Fibroblast of skin of back (primary cell): Measurements from ENCODE around the gene AGL.
"Not testable (repeated sequence)": the region's sequence is repeated elsewhere in the genome, so short reads cannot be mapped to it uniquely, and the experiment has no call there.

Source experiments
- DNase-seq: peaks from one replicate; pipeline ENCODE4 v3.0.0-alpha.2; 2013

Gene AGL

DNA sequence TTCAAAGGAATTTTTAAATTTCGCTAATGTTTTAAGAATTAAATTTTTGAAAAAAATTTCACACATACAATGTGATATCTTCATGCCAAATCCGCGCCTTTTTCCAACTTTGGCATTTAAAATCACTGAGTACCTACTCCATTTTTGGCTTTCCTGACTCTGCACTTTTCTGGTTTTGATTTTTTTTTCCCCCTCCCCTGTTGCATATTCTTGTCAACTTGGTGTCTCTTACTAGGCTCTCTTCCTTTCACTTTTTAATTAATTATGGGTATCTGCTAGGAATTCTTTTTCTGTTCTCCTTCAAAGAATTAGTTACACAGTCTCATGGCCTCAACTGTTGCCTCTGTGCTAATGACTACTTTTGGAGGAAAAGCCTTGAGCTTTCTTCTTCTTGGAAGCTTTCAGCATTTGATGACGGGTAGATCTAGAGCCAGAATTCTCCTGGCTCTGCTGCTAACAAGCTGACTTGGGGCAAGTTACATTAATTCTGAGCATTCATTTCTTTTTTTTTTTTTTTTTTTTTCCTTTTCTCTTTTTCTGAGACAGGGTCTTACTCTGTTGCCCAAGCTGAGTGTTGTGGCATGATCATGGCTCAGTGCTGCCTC, 1.8 kb downstream of the AGL start:
- DNase-seq: no peak

GRCh38 chr1:99852648-99853047, 2.5 kb downstream of the AGL start:
- DNase-seq: no peak

GRCh38 chr1:99855914-99856450, 5.8 kb downstream of the AGL start:
- DNase-seq: peak; percentile 21

DNA sequence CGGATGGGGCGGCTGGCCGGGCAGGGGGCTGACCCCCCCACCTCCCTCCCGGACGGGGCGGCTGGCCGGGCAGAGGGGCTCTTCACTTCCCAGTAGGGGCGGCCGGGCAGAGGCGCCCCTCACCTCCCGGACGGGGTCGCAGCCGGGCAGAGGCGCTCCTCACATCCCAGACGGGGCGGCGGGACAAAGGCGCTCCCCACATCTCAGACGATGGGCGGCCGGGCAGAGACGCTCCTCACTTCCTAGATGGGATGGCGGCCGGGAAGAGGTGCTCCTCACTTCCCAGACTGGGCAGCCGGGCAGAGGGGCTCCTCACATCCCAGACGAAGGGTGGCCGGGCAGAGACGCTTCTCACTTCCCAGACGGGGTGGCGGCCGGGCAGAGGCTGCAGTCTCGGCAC, 6.9 kb downstream of the AGL start:
- not testable (repeated sequence) for DNase-seq

GRCh38 chr1:99858286-99858685, 8.1 kb downstream of the AGL start:
- DNase-seq: no peak

DNA sequence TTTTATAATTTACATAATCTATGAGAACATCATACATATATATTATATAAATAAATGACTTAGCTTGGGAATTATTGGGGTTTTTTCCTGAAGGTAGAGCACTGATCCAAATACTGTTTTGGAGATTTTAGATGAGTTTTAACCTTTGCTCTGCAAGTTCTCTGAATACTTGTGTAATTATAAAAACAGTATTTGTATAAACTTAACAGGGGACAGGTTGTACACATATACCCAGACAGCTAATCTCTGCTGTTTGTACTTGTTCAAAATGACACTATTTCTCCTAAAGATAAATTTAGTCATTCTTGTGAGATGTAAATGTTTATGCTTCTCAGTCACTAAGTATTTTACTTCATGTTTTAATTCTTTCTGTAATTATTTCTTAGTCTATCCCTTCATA, 8.7 kb downstream of the AGL start:
- DNase-seq: no peak

- DNase-seq: no peak
Observed at GRCh38 chr1:99860703-99861102, 10.5 kb downstream of the AGL start.

DNA sequence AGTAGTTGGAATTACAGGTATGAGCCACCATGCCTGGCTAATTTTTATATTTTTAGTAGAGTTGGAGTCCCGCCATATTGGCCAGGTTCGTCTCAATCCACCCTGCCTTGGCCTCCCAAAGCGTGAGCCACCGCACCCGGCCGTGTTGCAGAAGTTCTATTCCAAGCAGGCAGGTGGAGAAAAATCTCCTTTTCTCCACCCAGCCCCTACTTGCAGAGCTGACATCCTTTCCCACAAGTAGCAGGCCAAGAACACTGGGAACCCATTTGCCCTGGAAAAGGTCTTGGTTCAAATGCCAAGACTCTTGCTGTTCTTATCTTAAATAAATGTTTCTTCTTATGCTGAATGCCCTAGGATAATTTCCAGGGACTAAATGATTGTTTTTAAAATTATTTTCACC, 17.5 kb downstream of the AGL start:
- no peak for DNase-seq

DNA sequence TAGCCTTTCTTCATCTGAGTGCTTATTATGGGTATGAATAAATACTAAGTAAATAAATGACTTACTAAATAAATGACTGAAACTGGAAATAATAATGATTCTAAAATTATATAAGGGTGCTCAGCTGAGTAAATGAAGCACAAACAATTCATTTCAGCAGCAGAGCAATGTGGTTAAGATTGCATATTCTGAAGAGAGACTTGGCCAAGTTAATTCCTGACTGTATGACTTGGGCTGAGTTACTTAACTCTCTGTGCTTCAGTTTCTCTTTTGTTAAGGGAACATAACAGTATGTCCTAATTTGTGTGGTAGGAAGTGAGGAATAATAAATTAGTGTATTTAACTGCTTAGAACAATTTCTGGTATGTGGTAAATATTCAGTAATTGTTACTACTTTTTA, 19.1 kb downstream of the AGL start:
- DNase-seq: no peak

DNA sequence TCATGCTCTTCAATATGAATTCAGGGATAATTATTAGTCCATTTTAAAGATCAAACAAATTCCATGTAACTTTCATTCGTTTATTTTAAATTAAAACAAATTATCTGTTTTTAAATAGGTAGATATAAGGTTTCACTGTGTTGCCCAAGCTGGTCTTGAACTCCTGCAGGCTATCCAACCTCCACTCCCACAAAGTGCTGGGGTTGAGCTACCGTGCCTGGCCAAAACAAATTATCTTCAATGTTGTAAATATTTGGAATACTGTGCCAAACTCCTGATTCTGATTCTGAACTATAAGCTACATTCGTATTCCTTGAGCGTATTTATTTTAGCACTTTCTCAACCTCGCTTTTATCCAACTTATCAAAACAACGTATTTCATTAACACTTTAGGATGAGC, 19.6 kb downstream of the AGL start:
- no peak for DNase-seq

- no peak for DNase-seq
Observed at GRCh38 chr1:99872063-99872462, 21.9 kb downstream of the AGL start.

DNA sequence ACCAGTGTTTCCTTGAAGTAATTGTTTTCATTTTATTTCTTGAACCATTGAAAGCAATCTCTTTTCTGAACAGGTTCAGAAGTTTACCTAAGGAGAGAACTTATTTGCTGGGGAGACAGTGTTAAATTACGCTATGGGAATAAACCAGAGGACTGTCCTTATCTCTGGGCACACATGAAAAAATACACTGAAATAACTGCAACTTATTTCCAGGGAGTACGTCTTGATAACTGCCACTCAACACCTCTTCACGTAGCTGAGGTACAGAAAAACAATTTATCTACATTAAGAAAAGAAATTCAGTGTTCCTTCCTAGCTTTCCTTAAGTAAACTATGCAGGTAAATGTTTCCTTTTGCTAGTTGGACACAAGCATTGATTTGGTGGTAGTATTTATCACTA, 27.4 kb downstream of the AGL start:
- DNase-seq: no peak

DNA sequence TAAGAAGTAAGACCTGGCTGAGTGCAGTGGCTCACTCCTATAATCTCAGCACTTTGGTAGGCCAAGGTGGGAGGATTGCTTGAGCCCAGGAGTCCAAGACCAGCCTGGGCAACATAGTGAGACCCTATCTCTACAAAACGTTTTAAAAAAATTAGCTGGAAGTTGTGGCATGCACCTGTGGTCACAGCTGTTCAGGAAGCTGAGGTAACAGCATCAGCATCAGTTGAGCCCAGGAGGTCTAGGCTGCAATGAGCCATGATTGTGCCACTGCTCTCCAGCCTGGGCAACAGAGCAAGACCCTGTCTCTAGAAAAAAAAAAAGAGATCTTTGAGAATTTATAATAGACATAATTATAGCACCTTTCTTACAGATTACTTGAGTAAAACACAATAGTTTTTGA, 36.0 kb downstream of the AGL start:
- DNase-seq: no peak

- no peak for DNase-seq
Observed at GRCh38 chr1:99886841-99887240, 36.7 kb downstream of the AGL start.

DNA sequence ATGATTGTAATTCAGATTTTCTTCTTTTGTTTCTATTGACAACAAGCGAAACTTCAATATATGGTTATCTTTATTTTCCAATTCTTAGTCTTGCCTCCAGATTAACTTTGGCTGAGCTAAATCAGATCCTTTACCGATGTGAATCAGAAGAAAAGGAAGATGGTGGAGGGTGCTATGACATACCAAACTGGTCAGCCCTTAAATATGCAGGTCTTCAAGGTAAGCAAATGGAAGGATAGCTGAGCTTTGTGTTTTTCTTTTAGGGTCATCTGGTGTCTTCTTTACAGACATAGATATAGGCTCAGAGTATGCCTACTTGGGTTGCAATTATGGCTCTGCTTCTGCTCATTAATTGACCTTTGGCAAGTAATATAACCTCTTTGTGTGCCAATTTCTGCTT, 37.7 kb downstream of the AGL start:
- no peak for DNase-seq

GRCh38 chr1:99891997-99892396, 41.8 kb downstream of the AGL start:
- DNase-seq: no peak

DNA sequence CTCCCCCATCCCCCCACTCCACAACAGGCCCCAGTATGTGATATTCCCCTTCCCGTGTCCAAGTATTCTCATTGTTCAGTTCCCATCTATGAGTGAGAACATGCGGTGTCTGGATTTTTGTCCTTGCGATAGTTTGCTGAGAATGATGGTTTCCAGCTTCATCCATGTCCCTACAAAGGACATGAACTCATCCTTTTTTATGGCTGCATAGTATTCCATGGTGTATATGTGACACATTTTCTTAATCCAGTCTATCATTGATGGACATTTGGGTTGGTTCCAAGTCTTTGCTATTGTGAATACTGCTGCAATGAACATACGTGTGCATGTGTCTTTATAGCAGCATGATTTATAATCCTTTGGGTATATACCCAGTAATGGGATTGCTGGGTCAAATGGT, 53.1 kb downstream of the AGL start:
- not testable (repeated sequence) for DNase-seq

DNA sequence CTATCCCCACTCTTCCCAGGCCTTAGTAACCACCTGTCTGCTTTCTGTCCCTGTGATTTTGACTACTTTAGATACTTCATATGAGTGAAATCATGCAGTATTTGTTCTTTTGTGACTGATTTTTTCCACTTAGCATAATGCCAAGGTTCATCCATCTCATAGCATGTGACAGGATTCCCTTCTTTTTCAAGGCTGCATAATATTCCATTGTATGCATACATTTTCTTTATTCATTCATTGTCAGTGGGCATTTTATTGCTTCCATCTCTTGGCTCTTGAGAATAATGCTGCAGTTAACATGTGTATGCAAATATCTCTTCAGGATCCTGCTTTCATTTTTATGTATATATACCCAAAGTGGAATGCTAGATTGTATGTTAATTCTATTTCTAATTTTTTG, 56.4 kb downstream of the AGL start:
- DNase-seq: no peak

DNA sequence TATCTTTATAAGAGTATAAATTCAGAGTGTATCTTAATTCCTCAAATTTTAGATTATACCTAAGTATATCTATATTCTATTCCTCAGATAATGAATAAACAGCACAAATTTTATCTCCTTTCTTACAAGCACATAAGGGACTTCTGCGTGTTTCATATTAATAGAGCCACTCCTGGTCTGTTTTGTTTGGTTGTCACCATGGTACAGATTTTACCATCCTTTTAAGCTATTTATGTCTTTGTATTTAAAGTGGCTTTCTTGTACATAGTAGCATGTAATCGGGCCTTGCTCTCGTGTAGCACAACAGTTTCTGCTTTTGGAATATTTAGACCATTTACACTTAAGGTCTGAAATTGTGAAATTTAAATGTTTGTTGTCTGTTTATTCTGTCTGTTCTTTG, 67.1 kb downstream of the AGL start:
- no peak for DNase-seq

GRCh38 chr1:99919220-99919619, 69.1 kb downstream of the AGL start:
- no peak for DNase-seq

DNA sequence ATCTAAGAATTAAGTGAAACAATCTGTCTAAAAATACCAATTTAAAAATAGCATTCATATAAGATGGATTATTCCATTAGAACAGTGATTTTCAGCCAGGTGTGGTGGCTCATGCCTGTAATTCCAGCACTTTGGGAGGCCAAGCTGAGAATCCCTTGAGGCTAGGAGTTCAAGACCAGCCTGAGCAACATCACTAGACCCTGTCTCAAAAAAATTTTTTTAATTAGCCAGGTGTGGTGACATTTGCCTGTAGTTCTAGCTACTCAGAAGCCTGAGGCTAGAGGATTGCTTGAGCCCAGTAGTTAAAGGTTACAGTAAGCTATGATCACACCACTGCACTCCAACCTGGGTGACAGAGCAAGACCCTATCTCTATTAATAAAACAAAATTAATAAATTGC, 84.6 kb downstream of the AGL start:
- DNase-seq: no peak

DNA sequence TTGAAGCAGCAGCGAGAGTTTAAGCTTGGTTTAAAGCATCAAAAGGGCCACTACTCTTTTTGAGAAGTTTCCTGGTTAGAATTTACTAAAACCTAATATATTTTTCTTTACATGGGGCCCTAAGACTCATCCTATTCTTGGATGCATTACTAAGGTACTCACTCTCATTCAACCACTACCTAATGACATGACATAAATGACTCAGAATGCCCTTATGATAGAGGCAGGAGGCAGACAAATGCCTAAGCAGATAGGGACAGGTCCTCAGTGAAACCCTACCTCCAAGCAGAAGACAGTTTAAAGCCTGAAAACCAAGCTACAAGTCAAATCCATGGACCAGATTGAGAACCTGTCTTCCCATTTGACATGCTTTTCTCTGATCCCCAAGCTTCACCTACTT, 85.4 kb downstream of the AGL start:
- DNase-seq: no peak

GRCh38 chr1:99936071-99936470, 85.9 kb downstream of the AGL start:
- no peak for DNase-seq

- no peak for DNase-seq
Observed at GRCh38 chr1:99942723-99943122, 92.6 kb downstream of the AGL start.

GRCh38 chr1:99943223-99943794, 93.1 kb downstream of the AGL start:
- peak; percentile 59 for DNase-seq
